Neural crest cell (in vitro differentiated cells): Measurements from ENCODE around the gene ICAM5. TPM values are rescaled to one million over a fixed set of nuclear protein-coding genes. Genes with fewer than 3 reads are reported as not detected.

Source experiments
- DNase-seq: peaks from one replicate; pipeline ENCODE4 v3.0.0; 2021; ENCODE audit warnings: low read depth, mixed read lengths, low spot score
- H3K27ac Mint-ChIP-seq: one replicate; pipeline ENCODE4 v1.8.0; 2021; ENCODE audit warnings: mild to moderate bottlenecking, mixed read lengths; ENCODE audit not compliant: unreplicated experiment
- H3K27me3 Mint-ChIP-seq: 2 replicates; pipeline ENCODE4 v1.8.0; 2021; ENCODE audit warnings: low read depth, mild to moderate bottlenecking, mixed read lengths
- H3K36me3 Mint-ChIP-seq: 2 replicates; pipeline ENCODE4 v1.8.0; 2021; ENCODE audit warnings: low read depth, mild to moderate bottlenecking, mixed read lengths
- H3K4me1 Mint-ChIP-seq: 2 replicates; pipeline ENCODE4 v1.8.0; 2021; ENCODE audit warnings: mixed read lengths
- H3K4me3 Mint-ChIP-seq: one replicate; pipeline ENCODE4 v1.8.0; 2021; ENCODE audit warnings: mild to moderate bottlenecking, mixed read lengths
- H3K9me3 Mint-ChIP-seq: 2 replicates; pipeline ENCODE4 v1.8.0; 2021; ENCODE audit warnings: mixed read lengths
- CTCF ChIP-seq: fragments of 200-600 bp; sonication (generic); conservative IDR thresholded peaks from 2 replicates; pipeline ENCODE4 v1.5.0; 2021; ENCODE audit warnings: antibody characterized with exemption, mild to moderate bottlenecking
- total RNA-seq: library from RNA; stranded (reverse); gene quantifications from 2 replicates; pipeline ENCODE4 v1.2.1, GENCODE V29; 2021

ICAM5 gene
- total RNA-seq, 1 donor from 2014 or later: not detected

DNA sequence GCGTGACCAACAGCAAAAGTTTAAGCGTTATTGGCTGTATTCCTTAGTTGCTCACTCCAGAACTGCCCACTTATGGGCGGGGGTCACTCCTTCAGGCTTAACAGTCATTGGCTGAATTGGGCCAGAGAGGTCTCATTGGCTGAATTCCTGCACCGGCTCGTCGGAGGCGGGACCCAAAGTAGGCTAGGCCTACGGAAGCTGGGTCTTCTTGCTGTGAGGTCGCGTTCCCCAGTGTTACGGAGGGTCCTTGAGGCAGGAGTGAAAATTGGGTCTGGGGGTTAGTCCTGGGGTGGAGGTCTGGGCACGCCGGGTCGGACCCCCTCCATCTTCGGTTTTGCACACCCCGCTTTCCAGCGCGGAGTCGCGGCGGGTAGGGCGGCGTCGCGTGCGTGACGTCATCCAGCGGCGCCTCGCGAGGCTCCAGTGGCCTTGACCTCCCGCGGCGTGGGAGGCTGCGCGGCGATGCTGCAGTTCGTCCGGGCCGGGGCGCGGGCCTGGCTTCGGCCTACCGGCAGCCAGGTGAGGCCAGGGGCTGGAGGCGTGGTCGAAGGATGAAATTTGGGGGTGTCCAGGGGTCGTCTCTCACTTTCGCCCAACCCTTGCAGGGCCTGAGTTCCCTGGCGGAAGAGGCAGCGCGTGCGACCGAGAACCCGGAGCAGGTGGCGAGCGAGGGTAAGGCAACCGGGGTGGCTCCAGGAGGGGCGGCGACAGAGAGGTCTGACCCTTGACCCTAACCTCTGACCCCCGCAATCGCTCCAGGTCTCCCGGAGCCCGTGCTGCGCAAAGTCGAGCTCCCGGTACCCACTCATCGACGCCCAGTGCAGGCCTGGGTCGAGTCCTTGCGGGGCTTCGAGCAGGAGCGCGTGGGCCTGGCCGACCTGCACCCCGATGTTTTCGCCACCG is 37.7 kb upstream of the ICAM5 start, which contains the start of gene MRPL4:
Gene MRPL4 (plus strand): TSS at position 423 of the 903 bp plus-strand sequence. CDS start 40 bp downstream, at position 463.
- DNase-seq: peak; percentile 86
- H3K27ac Mint-ChIP-seq: peak within 1 kb of the TSS; percentile 98
- H3K9me3 Mint-ChIP-seq: no peaks in the 10 kb centered on the region
- peaks cover 4% of the 10 kb centered on the region for H3K36me3 Mint-ChIP-seq
- TF ChIP-seq CTCF: no peak
- peaks cover 11% of the 10 kb centered on the region for H3K4me1 Mint-ChIP-seq
- H3K27me3 Mint-ChIP-seq: peaks cover 2% of the 10 kb centered on the region
- peak within 1 kb of the TSS; percentile 99 for H3K4me3 Mint-ChIP-seq

GRCh38 chr19:10252707-10253106 is 37.0 kb upstream of the ICAM5 start:
- TF ChIP-seq CTCF: no peak
- DNase-seq: no peak
- Mint-ChIP-seq H3K9me3 (no peaks in the 10 kb centered on the region), H3K27me3 (peaks cover 2% of the 10 kb centered on the region), H3K4me1 (peaks cover 11% of the 10 kb centered on the region), H3K36me3 (peaks cover 7% of the 10 kb centered on the region), H3K4me3 (peak overlapping the region; percentile 99), H3K27ac (peak overlapping the region; percentile 98)

DNA sequence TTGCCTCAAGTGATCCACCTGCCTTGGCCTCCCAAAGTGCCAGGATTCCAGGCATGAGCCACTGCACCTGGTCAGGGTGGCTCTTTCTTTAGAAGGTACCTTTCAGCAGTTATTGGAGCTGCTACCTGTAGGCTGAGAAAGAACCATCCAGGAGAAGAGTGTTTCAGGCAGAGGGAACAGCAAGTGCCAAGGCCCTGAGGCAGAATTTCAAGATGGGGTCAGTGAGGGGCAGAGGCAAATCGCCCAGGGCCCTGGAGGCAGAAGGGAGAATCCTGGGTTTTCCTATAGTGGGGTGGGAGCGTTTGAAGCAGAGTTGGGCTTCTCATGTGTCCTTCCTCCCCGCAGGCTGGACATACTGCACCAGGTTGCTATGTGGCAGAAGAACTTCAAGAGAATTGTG is 35.5 kb upstream of the ICAM5 start:
- no peaks in the 10 kb centered on the region for H3K9me3 Mint-ChIP-seq
- peaks cover 10% of the 10 kb centered on the region for H3K36me3 Mint-ChIP-seq
- H3K4me1 Mint-ChIP-seq: peaks cover 11% of the 10 kb centered on the region
- no peak for TF ChIP-seq CTCF
- no peak overlapping the region for H3K27ac Mint-ChIP-seq
- H3K27me3 Mint-ChIP-seq: peaks cover 2% of the 10 kb centered on the region
- peak overlapping the region; percentile 99 for H3K4me3 Mint-ChIP-seq
- DNase-seq: no peak

DNA sequence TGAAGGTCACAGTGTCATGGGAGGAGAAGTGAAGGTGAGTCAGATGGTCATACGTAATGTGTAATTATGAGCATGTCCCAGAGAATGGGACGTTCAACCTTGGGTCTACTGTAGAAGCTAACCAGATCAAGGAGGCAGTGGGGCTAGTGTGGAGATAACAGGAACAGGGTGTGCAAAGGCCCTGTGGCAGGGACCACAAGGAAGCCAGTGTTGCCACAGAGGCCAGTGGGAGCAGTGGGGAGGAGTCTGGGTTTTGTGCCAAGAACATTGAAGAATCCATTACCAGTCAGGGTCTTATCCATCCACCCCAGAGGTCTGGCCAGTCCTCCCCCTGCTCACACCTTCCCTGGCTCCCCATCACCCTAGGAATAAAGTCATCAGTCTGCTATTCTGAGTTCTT is 34.4 kb upstream of the ICAM5 start:
- Mint-ChIP-seq H3K36me3 (peaks cover 10% of the 10 kb centered on the region), H3K27ac (no peak overlapping the region), H3K27me3 (peaks cover 2% of the 10 kb centered on the region), H3K9me3 (no peaks in the 10 kb centered on the region), H3K4me3 (peak overlapping the region; percentile 75), H3K4me1 (peaks cover 11% of the 10 kb centered on the region)
- no peak for DNase-seq
- TF ChIP-seq CTCF: no peak

DNA sequence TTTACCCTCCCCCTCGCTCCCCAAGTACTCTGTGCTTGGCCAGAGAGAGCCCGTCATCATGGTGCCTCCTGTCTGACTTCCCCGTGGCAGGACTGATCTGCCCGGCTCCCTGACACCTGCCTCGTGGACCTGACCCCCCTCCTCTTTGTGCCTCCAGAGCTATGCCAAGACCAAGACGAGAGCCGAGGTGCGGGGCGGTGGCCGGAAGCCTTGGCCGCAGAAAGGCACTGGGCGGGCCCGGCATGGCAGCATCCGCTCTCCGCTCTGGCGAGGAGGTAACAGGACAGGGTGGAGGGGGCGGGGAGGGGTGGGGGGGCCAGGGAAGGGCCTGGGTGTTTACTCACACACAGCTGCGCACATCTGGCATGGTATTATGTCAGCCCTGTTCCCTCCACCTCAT is 33.2 kb upstream of the ICAM5 start:
- Mint-ChIP-seq H3K27ac (no peak overlapping the region), H3K4me1 (peaks cover 9% of the 10 kb centered on the region), H3K4me3 (no peak overlapping the region), H3K9me3 (no peaks in the 10 kb centered on the region), H3K36me3 (peaks cover 10% of the 10 kb centered on the region), H3K27me3 (peaks cover 2% of the 10 kb centered on the region)
- no peak for TF ChIP-seq CTCF
- DNase-seq: no peak
